ENCODE data around the gene MTF2. TPM values are rescaled to one million over a fixed set of nuclear protein-coding genes. Genes with fewer than 3 reads are reported as not detected.

The MTF2 gene
- total RNA-seq, 2 donors from 2014 or later, result 37.7 to 42.4 TPM

GRCh38 chr1:93129507-93130099, 50.5 kb downstream of the MTF2 start:
- Mint-ChIP-seq H3K4me3 (no peak overlapping the region), H3K27ac (no peak overlapping the region), H3K4me1 (peaks cover under 1% of the 10 kb centered on the region), H3K27me3 (no peaks in the 10 kb centered on the region), H3K36me3 (ENCODE audit: low read depth) (no peaks in the 10 kb centered on the region)
- ATAC-seq (no peak), DNase-seq (no peak)
- H3K9me3 ChIP-seq (ENCODE audit: control insufficient read depth, low read length, poor library complexity, severe bottlenecking), result no peaks in the 10 kb centered on the region

GRCh38 chr1:93132638-93133037, 53.6 kb downstream of the MTF2 start:
- no peaks in the 10 kb centered on the region for H3K4me1 Mint-ChIP-seq
- H3K27me3 Mint-ChIP-seq, result no peaks in the 10 kb centered on the region
- H3K4me3 Mint-ChIP-seq, result no peak overlapping the region
- DNase-seq (no peak), ATAC-seq (no peak)
- H3K27ac Mint-ChIP-seq, result no peak overlapping the region
- peaks cover 3% of the 10 kb centered on the region for H3K36me3 Mint-ChIP-seq (ENCODE audit: low read depth)
- H3K9me3 ChIP-seq (ENCODE audit: control insufficient read depth, low read length, poor library complexity, severe bottlenecking), result no peaks in the 10 kb centered on the region

- H3K9me3 ChIP-seq (ENCODE audit: control insufficient read depth, low read length, poor library complexity, severe bottlenecking), result no peaks in the 10 kb centered on the region
- no peak overlapping the region for H3K4me3 Mint-ChIP-seq
- ATAC-seq (no peak), DNase-seq (no peak)
- H3K27me3 Mint-ChIP-seq, result no peaks in the 10 kb centered on the region
- H3K27ac Mint-ChIP-seq, result no peak overlapping the region
- peaks cover 5% of the 10 kb centered on the region for H3K4me1 Mint-ChIP-seq
- peaks cover 3% of the 10 kb centered on the region for H3K36me3 Mint-ChIP-seq (ENCODE audit: low read depth)
Observed at GRCh38 chr1:93136445-93136844, 57.4 kb downstream of the MTF2 start.

- Mint-ChIP-seq H3K4me1 (peaks cover 5% of the 10 kb centered on the region), H3K36me3 (ENCODE audit: low read depth) (peaks cover 3% of the 10 kb centered on the region), H3K27me3 (no peaks in the 10 kb centered on the region), H3K27ac (no peak overlapping the region), H3K4me3 (no peak overlapping the region)
- ATAC-seq (no peak), DNase-seq (no peak)
- H3K9me3 ChIP-seq (ENCODE audit: control insufficient read depth, low read length, poor library complexity, severe bottlenecking), result no peaks in the 10 kb centered on the region
Observed at GRCh38 chr1:93137604-93138292, 58.7 kb downstream of the MTF2 start.

GRCh38 chr1:93140106-93140505, 61.0 kb downstream of the MTF2 start:
- Mint-ChIP-seq H3K4me3 (no peak overlapping the region), H3K36me3 (ENCODE audit: low read depth) (peaks cover 3% of the 10 kb centered on the region), H3K27me3 (no peaks in the 10 kb centered on the region), H3K27ac (peak overlapping the region; percentile 41), H3K4me1 (peaks cover 5% of the 10 kb centered on the region)
- no peaks in the 10 kb centered on the region for H3K9me3 ChIP-seq (ENCODE audit: control insufficient read depth, low read length, poor library complexity, severe bottlenecking)
- DNase-seq (no peak), ATAC-seq (no peak)

GRCh38 chr1:93142161-93142560, 63.1 kb downstream of the MTF2 start:
- Mint-ChIP-seq H3K36me3 (ENCODE audit: low read depth) (no peaks in the 10 kb centered on the region), H3K27me3 (no peaks in the 10 kb centered on the region), H3K4me1 (peaks cover 7% of the 10 kb centered on the region), H3K27ac (no peak overlapping the region), H3K4me3 (no peak overlapping the region)
- no peaks in the 10 kb centered on the region for H3K9me3 ChIP-seq (ENCODE audit: control insufficient read depth, low read length, poor library complexity, severe bottlenecking)
- DNase-seq (no peak), ATAC-seq (no peak)

GRCh38 chr1:93143136-93143535, 64.1 kb downstream of the MTF2 start:
- DNase-seq (no peak), ATAC-seq (no peak)
- Mint-ChIP-seq H3K4me1 (peaks cover 14% of the 10 kb centered on the region), H3K4me3 (no peak overlapping the region), H3K27ac (no peak overlapping the region), H3K36me3 (ENCODE audit: low read depth) (no peaks in the 10 kb centered on the region), H3K27me3 (no peaks in the 10 kb centered on the region)
- H3K9me3 ChIP-seq (ENCODE audit: control insufficient read depth, low read length, poor library complexity, severe bottlenecking), result no peaks in the 10 kb centered on the region

- Mint-ChIP-seq H3K4me3 (no peak overlapping the region), H3K36me3 (ENCODE audit: low read depth) (no peaks in the 10 kb centered on the region), H3K4me1 (peaks cover 13% of the 10 kb centered on the region), H3K27ac (no peak overlapping the region), H3K27me3 (no peaks in the 10 kb centered on the region)
- DNase-seq (no peak), ATAC-seq (no peak)
- H3K9me3 ChIP-seq (ENCODE audit: control insufficient read depth, low read length, poor library complexity, severe bottlenecking), result no peaks in the 10 kb centered on the region
Observed at GRCh38 chr1:93143769-93144168, 64.7 kb downstream of the MTF2 start.

- peaks cover 2% of the 10 kb centered on the region for H3K36me3 Mint-ChIP-seq (ENCODE audit: low read depth)
- H3K4me1 Mint-ChIP-seq, result peaks cover 16% of the 10 kb centered on the region
- H3K4me3 Mint-ChIP-seq, result no peak overlapping the region
- no peak for ATAC-seq
- peak overlapping the region; percentile 65 for H3K27ac Mint-ChIP-seq
- H3K27me3 Mint-ChIP-seq, result no peaks in the 10 kb centered on the region
- no peak for DNase-seq
- no peaks in the 10 kb centered on the region for H3K9me3 ChIP-seq (ENCODE audit: control insufficient read depth, low read length, poor library complexity, severe bottlenecking)
Observed at GRCh38 chr1:93148001-93148400, 68.9 kb downstream of the MTF2 start.

- Mint-ChIP-seq H3K4me1 (peaks cover 20% of the 10 kb centered on the region), H3K36me3 (ENCODE audit: low read depth) (peaks cover 2% of the 10 kb centered on the region), H3K27ac (no peak overlapping the region), H3K4me3 (no peak overlapping the region), H3K27me3 (no peaks in the 10 kb centered on the region)
- H3K9me3 ChIP-seq (ENCODE audit: control insufficient read depth, low read length, poor library complexity, severe bottlenecking), result no peaks in the 10 kb centered on the region
- no peak for ATAC-seq
- DNase-seq, result no peak
Observed at GRCh38 chr1:93150729-93151128, 71.6 kb downstream of the MTF2 start.

GRCh38 chr1:93151474-93151873, 72.4 kb downstream of the MTF2 start:
- Mint-ChIP-seq H3K4me3 (no peak overlapping the region), H3K4me1 (peaks cover 22% of the 10 kb centered on the region), H3K27me3 (no peaks in the 10 kb centered on the region), H3K27ac (no peak overlapping the region), H3K36me3 (ENCODE audit: low read depth) (peaks cover 2% of the 10 kb centered on the region)
- H3K9me3 ChIP-seq (ENCODE audit: control insufficient read depth, low read length, poor library complexity, severe bottlenecking), result no peaks in the 10 kb centered on the region
- DNase-seq (no peak), ATAC-seq (no peak)

GRCh38 chr1:93152835-93153234, 73.8 kb downstream of the MTF2 start:
- Mint-ChIP-seq H3K27me3 (no peaks in the 10 kb centered on the region), H3K4me1 (peaks cover 15% of the 10 kb centered on the region), H3K27ac (no peak overlapping the region), H3K36me3 (ENCODE audit: low read depth) (peaks cover 2% of the 10 kb centered on the region), H3K4me3 (no peak overlapping the region)
- DNase-seq, result no peak
- no peaks in the 10 kb centered on the region for H3K9me3 ChIP-seq (ENCODE audit: control insufficient read depth, low read length, poor library complexity, severe bottlenecking)
- no peak for ATAC-seq

GRCh38 chr1:93154898-93155297, 75.8 kb downstream of the MTF2 start:
- Mint-ChIP-seq H3K27me3 (no peaks in the 10 kb centered on the region), H3K36me3 (ENCODE audit: low read depth) (peaks cover 2% of the 10 kb centered on the region), H3K27ac (peak overlapping the region; percentile 59), H3K4me3 (no peak overlapping the region), H3K4me1 (peaks cover 12% of the 10 kb centered on the region)
- DNase-seq (no peak), ATAC-seq (no peak)
- no peaks in the 10 kb centered on the region for H3K9me3 ChIP-seq (ENCODE audit: control insufficient read depth, low read length, poor library complexity, severe bottlenecking)

- DNase-seq, result no peak
- peaks cover 12% of the 10 kb centered on the region for H3K4me1 Mint-ChIP-seq
- H3K36me3 Mint-ChIP-seq (ENCODE audit: low read depth), result peaks cover 2% of the 10 kb centered on the region
- peak overlapping the region; percentile 59 for H3K27ac Mint-ChIP-seq
- H3K4me3 Mint-ChIP-seq, result no peak overlapping the region
- ATAC-seq, result no peak
- H3K27me3 Mint-ChIP-seq, result no peaks in the 10 kb centered on the region
- H3K9me3 ChIP-seq (ENCODE audit: control insufficient read depth, low read length, poor library complexity, severe bottlenecking), result no peaks in the 10 kb centered on the region
Observed at GRCh38 chr1:93155335-93155734, 76.3 kb downstream of the MTF2 start.

All from T-helper 17 cell (primary cell).